GM19324 (cell line): Measurements from ENCODE around the gene GMDS.

Source experiments
- ATAC-seq: cut with Tn5 transposase; IDR thresholded peaks from one replicate; pipeline ENCODE4 v1.9.1; 2021; ENCODE audit warnings: mild to moderate bottlenecking, moderate library complexity; ENCODE audit not compliant: unreplicated experiment, low FRiP score

GMDS gene

DNA sequence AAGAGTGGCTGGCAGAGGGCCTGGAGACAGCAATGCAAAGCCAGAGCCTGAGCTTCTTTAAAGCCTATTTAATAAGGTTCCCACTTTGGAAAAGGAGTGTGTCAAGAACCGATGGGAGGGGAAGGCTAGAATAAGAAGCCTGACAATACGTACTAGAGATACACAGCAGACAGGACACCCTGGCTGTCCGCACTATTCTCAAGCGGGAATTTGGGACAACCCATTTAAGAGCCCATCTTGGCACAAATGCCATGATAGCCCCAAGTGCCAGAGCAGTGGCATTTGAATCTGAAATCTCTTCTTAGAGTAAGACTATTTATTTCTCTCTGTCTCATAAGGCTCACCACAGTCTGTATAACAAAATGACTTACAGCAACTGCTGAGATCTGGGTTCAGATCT lies 3.1 kb downstream of the GMDS start:
- no peak for ATAC-seq

DNA sequence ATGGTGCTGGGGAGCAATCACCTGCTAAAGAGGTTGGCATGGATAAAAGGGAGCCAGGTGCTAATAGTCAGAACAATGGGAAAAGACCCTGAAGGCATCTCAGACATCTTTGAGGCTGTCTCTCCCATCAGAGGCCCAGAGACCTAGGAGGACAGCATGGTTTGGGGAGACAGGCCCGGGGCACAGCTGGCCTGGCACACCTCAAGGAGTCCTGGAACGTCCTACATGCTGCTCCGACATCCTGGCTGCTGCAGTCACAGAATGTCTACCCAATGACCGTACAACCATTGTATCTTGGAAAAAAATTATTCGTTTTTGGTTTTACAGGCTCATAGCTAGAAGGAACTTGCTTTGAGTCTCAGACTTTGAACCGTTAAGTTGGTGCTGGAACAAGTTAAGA lies 4.4 kb downstream of the GMDS start:
- no peak for ATAC-seq

DNA sequence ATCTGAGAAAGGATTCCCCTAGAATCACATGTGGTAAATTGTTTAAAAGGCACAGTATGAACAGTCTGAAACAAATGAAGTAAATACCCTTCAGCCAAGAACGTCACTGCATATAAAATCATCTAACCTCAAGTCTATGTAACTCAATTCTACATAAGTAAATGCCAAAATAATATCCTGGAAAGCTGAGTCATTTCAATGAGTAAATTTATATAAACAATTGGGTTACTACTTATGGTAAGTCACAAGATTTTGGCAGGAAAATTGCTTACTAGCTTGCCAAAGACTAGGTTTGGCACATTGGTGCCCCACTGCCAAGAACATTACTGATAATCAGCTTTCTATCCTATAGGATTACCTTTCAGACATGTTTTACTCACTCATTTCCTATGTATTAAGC lies 8.4 kb downstream of the GMDS start:
- ATAC-seq, result no peak

DNA sequence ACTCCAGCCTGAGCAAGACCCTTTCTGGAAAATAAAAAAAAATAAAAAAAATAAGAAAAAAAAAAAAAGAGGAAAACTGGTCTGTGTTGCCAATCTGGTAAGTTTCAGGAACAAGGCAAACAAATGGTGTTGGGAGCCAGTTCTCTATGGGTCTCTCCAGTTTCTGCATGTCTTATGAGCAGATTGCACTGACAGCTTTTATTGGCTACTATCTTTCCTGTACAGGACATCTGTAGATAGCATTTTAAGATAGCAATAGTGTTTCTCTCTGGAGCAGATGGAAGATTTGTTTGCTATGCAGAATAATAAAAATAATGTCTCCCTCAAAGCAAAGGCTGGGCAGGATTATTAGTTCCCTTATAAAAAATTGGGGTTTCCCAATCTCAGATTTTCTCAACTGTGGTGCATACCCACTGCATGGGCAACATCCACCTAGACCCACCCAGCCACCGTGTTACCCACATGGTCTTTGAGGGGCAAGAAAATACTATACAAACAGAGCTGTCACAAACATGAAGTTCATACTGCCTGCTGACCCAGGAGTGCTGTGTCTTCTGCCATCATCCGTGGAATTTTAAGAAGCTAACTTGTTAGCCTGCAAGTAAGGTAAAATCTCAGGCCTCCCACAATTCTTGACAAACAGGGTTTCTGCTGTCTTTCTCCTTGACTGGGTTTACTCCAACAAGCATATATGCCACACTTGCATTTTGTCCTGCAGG lies 9.5 kb downstream of the GMDS start:
- ATAC-seq, result no peak

DNA sequence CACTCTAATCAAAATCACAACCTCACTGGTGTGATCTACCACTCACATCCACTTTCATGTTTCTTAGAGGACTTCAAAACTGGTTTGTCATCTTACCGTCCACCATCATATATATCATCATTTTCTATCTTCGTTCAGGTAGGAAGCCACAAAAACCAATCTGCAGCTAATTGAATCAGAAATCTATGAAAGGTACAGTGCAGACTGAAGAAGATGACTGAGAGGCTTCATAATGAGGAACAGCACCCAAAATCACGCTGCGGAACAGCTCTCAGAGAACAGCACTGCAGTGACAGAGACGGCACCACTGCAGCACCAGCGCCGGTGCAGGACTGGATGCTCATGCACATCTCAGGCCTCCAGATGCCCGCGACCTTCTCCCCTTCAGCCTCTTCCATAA lies 13.0 kb downstream of the GMDS start:
- ATAC-seq, result no peak

DNA sequence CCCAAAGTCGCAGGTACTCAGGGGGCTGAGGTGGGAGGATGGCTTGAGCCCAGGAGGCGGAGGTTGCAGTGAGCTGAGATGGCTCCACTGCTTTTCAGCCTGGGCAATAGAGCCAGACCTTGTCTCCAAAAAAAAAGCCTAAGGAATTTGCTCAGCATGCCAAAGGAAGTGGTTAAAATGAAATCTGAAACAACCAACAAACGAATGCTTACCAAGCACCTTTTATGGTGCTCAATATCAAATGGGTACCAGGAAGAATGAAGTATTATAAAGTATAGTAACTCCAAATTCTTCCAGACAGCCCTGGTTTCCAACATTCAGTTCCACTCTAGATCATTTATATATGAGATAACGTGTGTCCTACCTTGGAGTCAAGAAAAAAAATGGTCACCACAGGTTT lies 14.0 kb downstream of the GMDS start:
- no peak for ATAC-seq

DNA sequence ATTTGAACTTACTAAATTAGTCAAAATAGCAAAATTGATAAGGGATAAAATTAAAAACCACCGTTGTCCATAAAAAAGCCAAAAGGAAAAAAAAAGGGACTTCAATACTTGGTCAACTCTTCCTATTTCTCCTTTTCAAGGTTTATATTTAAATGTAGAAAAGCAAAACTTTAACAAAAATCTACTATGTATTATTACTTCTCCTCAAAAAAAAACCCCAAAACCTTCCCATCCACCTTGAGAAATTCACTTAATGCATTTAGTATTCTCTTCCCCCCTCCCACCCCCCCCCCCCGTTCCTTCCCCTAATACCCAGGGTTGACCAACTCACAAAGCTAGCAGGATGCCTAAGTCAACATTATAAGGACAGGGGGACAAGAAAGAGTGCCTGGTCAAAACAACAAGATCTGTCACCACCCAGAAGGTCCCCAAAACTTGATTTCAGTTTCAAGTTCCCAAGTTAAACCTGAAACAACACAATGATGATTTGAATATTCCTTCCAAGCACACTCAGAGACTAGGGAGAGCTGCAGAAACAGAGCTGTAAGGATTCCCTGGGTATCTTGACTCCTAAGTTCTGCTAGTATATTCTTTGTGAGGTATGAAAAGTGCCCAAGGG lies 14.6 kb downstream of the GMDS start:
- ATAC-seq, result peak; percentile 68

DNA sequence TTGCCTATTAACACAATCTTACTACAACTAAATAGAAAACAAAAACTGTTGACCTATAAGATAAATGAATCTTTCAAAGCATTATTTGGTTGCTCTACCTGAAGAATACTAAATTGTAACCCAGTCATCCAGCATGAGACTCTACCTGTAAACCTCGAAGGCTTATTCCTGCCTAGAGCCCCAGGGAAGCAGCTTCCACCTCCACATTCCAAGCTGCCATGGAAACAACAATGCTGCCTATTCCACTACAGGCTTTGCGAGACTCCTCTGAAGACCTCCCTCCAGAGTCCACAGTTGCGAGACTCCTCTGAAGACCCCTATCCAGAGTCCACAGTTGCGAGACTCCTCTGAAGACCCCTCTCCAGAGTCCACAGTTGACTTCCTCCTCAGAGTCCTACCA lies 15.7 kb downstream of the GMDS start:
- ATAC-seq, result no peak

DNA sequence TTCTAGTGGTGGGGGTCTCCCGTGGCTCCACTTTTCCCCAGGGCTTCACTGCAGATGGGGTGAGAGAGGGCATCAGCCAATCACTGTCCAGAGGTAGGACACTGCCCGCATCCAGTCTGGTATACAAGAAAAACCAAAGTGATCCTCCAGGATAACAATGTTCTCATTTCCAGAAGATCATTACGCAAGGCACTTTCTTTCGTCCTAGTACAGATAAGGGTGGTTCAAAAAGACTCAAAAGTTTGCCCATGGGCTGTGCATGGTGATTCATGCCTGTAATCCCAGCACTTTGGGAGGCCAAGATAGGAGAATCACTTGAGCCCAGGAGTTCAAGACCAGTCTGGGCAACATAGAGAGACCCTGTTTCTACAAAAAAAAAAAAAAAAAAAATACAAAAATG lies 16.4 kb downstream of the GMDS start:
- no peak for ATAC-seq

DNA sequence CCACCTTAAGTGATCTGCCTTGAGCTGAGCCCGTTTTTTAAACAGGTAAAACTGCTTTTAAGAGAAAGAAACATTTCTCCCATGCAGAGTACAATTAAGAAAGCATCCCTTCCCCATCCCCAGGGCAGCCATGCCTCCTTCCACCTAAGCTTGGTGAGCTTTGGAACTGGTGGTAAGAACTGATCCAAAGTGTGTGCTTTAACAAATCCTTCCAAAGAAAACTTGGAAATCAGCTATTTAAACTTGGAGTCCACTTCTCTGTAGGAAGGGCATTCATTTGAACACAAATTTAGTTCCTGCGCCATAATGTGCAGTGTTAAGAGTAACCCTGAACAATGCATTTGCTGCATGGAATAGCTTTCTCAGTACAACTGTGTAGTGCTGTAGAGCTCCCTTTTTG lies 17.0 kb downstream of the GMDS start:
- no peak for ATAC-seq

DNA sequence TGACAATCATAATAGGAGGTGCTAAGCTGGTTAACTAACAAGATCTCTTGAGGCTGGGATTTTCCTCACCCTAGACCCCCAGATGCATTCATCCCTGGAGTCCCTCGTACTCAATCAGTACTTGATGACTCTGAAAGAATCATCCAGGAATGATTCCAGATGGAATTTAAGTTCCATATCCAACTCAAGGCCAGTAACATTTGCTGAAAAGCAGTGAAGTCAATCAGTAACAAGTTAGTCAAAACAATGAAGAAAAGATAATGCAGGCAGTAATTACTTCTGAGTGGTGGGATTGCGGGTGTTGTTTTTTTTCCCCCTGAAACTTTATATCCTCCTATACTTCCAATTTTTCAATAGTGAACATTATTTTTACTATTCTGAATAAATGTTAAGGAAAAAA lies 18.6 kb downstream of the GMDS start:
- no peak for ATAC-seq

DNA sequence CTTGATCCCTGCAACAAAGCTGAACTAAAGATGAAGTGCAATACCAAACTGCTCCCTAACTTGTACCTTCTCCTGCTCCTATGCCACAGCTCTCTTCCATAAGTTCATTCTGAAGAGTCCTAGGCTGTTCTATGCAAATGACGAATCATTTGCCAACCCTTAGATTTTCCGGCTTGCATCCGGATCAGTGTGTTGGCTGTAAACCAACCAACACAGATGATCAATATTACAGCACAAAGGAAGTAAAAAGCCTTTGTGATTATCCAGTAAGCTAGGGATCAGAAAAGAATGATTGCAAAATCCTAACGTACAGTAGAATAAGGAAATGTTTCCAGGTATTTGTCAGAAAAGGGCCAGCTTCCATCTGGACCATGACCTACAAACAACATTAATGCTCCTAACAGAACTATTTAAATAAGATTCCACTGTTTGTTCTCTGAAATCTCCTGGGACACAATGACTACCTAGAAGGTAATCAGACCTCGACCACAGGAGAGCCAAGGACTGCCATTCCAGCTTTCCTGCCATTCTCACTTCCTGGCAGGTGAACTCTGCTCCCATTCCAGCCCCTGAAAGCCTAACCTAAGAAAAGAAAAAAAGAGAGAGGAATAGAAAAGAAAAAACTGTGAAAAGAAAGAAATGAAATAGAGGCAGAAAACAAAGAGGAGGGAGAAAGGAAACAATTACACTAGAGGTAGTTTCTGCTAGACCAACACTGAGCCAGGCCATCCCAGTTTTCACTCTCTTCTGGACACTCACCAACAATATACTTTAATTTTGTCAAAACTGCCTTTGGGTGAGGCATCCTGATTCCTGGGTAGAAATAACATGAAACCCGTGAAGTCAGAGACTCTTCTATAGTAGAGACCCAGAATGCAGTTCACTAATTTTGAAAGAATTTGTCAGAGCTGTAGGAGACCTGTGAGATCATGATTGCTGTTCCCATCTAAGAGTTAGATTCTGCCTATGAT lies 19.7 kb downstream of the GMDS start:
- ATAC-seq, result no peak

DNA sequence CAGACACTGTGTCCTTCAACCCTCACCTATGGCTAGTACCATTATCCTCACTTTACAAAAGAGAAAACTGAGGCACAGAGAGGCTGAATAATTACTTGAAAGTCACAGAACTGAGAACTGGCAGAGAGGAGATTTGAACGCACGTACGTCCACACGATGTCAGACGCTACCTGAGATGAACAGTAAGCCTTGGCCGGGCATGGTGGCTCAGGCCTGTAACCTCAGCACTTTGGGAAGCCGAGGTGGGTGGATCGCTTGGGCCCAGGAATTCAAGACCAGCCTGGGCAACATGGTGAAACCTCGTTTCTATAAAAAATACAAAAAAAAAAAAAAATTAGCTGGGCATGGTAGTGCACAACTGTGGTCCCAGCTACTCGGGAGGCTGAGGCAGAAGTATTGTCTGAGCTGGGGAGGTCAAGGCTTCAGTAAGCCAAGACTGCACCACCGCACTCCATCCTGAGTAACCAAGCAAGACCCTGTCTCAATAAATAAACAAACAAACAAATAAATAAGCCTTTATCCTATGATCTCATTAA lies 20.5 kb downstream of the GMDS start:
- ATAC-seq, result no peak

DNA sequence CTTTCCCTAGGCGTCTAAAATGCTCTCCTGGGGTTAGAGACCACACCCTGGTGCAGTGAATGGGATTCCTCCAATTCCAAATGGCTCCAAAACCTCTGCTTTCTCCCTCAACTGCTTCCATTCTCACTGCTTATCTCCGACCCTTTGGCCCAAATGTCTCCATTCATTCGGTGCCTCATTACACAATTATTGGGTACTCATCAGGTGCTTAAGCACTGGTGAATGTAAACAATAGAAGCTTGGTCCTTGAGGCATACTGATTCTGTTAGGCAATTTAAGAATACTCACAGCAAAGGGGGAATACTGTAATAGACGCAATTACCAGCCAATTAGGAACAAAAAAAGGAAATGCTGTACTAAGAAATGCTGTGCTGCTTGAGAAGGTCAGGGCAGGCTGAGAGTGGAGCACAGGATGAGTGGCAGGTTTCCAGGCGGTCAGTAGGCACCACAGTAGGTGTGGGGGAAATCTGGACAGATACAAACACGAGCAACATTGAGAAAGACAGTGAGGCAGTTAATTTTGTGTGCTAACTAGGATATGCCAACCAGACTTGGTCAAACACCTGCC lies 23.0 kb downstream of the GMDS start:
- no peak for ATAC-seq

DNA sequence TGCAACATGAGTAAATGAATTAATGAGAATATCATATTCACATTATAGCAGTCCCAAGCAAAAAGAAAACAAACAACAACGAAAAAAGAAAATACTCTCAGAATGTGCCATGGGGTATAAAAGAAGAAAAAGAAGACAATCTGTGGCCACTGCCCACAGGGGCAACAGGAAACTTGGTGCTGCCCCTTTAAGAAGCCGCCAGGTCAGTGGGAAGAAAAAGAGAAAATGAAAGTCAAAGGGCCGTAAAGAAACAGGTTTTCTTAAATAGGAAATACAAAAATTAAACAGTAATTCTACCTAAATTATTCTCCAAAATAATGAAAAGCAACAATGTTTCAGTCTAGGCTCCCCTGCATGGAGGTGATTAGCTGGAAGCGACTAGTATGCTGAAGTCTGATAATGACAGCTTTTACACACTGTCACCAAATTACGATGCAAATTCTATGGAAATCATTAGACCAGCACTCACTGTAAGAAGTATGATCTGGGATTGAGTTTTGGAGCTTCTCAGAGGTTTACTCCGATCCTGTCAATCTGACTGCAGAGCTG lies 23.6 kb downstream of the GMDS start:
- peak; percentile 52 for ATAC-seq

DNA sequence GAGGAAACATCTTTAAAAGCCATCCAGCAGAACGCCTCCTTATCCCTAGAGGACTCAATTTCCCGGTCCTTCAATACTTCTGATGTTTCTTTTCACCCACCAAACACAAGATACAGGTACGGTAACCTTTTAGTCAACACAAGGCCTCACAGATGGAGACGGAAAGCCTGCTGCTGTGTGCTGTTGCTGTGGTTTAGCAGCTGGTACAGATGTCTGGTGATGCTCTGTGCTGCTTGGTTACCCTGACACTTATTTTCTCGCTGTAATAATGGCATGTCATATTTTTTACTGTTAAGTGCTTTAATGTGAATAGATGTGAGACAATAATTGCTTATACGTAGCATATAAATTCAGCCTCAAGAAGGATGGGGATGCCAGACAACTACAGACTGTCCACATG lies 25.3 kb downstream of the GMDS start:
- ATAC-seq, result no peak

DNA sequence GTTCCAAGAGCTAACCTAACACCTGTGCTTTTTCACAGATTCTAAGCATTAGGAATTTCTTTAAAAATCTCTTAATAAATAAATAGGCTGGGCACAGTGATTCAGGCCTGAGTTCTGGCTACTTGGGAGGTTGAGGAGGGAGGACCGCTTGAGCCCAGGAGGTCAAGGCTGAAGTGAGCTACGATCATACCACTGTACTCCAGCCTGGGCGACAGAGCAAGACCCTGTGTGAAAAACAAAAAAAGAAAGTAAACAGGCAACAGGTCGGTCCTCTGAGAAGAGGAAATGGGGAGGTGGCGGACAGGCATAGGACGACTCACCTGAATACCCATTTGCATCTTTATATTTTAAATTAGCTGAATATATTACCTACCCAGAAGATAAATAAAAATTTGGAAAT lies 26.5 kb downstream of the GMDS start:
- no peak for ATAC-seq

DNA sequence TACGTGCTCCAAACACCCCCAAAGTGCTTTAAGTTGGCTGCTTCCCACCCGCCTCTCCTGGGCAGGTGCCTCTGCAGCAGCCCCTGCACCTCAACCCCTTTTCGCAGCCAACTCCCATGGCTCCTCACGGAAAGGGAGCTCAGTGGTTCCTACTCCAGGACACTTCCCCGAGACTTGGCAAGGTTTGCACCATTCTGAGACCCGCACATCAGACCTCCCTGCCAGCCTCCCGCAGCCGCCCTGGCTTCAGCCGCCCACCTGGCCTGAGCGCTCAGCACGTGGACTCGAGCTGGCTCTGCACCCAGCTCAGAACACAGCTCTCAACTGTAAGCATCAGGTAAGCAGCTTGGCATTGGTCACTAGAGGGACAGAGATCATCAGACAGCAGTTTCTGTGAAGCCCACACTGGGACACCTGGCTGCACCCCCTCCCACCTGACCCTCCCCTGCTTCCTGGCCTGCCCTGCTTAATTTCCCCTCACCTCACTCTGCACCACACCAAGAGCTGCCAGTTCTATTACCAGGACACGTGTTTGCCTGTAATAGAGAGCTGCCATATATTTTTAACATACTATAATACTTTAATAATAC lies 28.5 kb downstream of the GMDS start:
- no peak for ATAC-seq

DNA sequence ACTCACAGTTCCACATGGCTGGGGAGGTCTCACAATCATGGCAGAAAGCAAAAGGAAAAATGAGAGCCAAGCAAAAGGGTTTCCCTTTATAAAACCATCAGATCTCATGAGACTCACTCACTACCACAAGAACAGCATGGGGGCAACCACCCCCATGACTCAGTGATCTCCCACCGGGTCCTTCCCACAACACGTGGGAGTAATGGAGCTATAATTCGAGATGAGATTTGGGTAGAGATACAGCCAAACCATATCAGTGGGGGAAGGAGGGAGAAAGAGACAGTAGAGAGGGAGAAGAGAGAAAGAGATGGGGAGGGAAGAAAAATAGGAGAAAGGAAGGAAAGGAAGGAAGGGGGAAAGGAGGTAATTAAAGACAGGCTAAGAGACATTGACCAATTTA lies 30.1 kb downstream of the GMDS start:
- ATAC-seq, result no peak

DNA sequence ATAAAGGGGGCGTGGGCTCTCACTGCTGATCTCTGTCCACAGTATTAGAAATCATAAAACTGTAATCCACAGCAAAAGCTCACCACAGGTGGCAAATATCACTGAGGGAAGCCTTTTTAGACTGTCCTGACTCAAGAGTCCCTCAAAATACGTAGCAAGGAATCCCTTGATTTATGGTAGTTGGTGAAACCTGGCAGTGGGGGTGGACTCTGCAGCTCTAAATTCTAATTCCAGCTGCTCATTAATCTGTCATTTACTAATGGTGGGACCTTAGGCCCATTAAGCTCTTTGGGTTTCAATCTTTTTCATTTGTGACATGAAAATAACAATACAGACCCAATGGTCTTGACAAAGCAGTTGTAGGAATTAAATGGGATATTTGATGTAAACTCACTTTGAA lies 32.3 kb downstream of the GMDS start:
- ATAC-seq, result no peak
